Urothelium cell line (cell line): ENCODE results near the gene FCER1G.

ENCODE experiments used
- DNase-seq: peaks from one replicate; pipeline ENCODE4 v3.0.0; 2011; ENCODE audit warnings: low spot score, mixed read lengths
- FAIRE-seq: peaks from 2 replicates; lab custom pipeline; 2011; peaks lifted over from hg19 to GRCh38; lab: Jason Lieb, UNC

Gene FCER1G

GRCh38 chr1:161260376-161261260 is 45.5 kb downstream of the FCER1G start:
- no peak for FAIRE-seq
- DNase-seq: no peak

DNA sequence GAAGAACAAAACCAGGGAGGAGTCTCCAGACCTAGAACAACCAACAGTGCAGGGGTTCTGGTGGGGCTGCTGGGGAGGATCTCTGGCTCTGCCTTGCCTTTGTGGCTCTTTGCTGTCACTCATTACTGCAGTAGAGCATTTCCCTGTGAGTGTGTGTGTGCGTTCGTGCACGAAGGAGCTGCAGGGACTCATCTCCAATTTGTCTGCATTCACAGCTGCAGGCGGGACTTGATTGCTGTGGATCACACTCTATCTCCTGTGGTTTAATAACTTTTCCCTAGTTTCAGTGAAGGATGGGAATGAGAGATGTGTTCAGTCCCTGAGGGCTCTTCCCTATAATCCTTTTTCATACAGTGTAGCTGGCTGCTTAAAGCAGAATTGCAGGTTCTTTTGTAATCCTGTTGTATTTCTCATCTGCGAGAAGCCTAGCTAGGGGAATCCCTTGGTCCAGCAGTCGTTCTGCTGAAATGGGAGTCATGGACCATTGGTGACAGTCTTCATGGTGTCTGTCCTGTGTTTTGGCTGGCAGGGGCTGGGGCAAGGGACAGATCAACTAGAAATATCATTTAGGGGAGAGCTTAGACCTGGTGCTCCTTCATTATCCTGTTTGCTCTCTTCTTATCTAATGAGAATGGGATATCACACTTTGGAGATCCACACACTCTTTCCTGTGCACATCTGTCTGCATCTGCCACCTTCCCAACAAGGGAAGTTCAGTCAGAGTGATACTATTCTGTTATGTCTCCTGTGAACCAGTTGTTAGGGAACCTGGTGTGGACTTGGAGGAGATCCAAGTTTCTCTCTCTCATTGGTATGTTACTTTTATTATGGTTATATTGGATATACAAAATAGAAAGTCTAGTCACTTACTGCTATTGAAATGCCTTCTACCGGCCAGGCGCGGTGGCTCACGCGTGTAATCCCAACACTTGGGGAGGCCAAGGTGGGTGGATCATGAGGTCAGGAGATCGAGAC is 46.5 kb downstream of the FCER1G start:
- no peak for DNase-seq
- no peak for FAIRE-seq

GRCh38 chr1:161265305-161265704 is 50.2 kb downstream of the FCER1G start:
- FAIRE-seq (no peak), DNase-seq (no peak)

DNA sequence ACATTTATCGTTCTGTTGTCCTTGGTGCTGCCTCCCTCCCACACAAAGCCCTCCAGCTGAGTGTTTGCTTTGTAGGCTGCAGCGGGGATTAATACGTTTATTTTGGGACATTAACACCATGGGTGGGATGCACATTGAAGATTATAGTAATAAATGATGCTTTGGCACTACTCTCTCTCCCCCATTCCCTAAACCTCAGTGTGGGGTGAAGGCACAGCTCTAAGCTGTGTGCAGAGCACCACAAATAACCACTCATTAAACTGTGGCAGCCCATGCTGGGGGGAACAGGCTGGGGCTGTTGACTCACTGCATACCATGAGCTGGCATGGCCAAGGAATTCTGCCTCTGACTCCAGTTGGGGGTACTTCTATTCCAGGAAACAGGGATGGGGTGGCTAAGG is 51.1 kb downstream of the FCER1G start:
- DNase-seq: peak; percentile 50

DNA sequence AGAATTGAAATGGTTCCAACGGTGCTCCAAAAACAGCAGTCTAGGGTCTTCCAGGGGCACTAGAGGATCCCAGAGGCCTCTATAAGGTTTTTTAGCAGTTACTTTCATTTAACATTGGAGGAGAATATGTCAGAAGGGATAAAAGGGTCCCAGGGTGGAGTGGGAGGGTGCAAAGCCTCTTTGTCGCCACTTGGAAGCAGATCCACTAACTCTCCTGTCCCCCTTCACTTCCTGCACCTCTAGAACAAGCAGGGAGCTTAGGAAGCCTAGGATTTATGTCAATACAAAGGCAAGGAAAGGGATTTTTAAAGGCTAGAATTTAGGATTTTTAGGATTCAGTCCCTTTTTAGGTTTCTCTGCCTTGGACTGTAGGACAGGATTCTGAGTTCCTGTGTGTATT is 51.7 kb downstream of the FCER1G start:
- FAIRE-seq: no peak
- no peak for DNase-seq

More for the DNA sequence above, 51.1 kb downstream of the FCER1G start:
- FAIRE-seq: no peak

- no peak for FAIRE-seq
These were observed 52.2 kb downstream of the FCER1G start for GRCh38 chr1:161267321-161267720.

More at GRCh38 chr1:161267321-161267720, 52.2 kb downstream of the FCER1G start:
- no peak for DNase-seq
